Astrocyte of the hippocampus (primary cell): ENCODE measurements around the gene CGRRF1.

Experiments
- DNase-seq: peaks from one replicate; pipeline ENCODE4 v3.0.0; 2011; ENCODE audit warnings: low read depth, low spot score

CGRRF1 gene

DNA sequence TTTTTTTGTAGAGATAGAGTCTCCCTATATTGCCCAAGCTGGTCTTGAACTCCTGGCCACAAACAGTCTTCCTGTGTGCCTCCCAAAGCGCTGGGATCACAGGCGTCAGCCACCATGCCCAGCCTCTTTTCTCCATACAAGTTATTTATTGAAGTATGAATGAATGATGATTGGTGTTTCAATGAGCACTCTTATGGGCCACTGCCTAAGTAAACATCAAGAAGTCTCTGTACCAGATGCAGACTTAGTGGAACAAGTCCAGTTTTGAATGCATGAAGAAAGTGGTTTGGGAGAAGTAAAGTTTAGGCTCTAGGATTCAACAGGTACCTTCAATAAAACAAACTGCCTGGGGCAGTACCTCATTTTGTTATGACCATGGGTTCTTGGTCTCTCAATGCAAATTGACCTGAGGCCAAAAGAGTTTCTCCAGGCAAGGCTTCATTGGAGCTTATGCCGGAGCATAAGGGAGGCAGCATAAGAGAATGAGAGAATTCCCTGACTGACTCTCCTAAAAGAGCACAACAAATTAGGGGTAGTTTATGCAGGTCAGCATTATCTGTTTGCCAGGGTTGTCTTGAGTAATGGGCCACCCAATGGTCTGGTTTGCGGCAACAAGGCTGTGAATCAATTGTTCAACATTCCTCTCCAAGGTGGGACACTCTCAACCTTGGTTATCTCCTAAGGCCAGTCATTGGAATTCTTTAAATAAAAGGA is 19.8 kb upstream of the CGRRF1 start:
- DNase-seq, result no peak

- no peak for DNase-seq
Measured at GRCh38 chr14:54490445-54491175, 19.1 kb upstream of the CGRRF1 start.

GRCh38 chr14:54493293-54493692 is 16.4 kb upstream of the CGRRF1 start:
- DNase-seq, result no peak

DNA sequence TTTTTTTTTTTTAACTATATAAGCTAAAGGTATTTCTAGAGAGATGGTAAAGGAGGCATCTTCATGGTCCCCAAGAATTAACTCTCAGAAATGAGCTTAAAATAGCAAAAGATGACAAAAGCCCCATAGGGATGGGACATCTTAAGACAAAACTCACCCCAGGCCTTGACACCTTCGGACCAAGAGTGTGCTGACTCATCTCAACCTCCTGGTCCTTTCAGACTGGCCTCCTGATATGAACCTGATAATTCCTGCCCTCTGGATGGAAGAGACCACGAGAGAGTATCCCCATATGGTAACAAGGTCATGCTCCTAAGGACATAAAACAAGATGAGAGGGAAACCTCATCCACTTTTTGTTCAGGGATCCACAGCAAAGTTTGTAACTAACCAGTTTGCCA is 12.5 kb upstream of the CGRRF1 start:
- no peak for DNase-seq

DNA sequence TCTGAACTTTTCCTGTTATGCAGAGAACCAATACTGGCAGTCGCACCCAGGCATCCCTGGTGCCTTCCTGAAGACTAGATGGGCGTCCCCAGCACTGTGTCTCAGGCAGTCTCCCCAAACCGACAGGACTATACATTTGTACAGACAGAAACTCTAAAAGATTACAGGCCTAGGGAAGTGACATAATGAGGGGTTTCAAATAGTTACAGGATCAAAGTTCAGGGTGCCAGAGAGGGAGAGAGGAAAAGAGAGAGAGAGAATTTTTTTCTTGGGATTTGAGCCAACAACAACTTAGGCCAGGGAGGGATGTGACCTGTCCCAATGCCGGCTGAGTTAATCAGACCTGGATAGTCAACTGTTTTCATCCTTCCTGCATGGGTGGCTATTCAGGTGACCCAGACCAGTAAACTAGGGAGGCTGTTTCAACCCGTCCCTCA is 11.6 kb upstream of the CGRRF1 start:
- DNase-seq, result no peak

DNA sequence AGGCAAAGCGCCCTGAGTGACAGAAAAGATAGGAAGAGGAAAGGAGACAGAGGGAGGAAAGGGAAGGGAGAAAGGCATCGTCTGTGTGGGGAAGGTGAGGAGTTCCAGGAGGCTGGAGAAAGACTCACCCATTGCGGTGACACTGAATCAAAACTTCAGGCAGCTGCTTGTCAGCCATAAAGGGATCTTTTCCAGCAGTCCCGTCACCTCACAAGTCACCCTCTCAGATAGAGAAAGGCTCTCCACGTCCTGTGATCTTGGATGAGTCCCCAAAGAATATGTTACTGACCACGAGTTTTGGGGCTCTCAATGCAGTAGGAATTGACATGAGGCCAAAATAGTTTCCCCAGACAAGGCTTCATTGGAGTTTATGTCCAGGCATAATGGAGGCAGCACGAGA is 11.1 kb upstream of the CGRRF1 start:
- no peak for DNase-seq

GRCh38 chr14:54500744-54501143 is 9.0 kb upstream of the CGRRF1 start:
- no peak for DNase-seq

GRCh38 chr14:54501480-54501879 is 8.2 kb upstream of the CGRRF1 start:
- no peak for DNase-seq

DNA sequence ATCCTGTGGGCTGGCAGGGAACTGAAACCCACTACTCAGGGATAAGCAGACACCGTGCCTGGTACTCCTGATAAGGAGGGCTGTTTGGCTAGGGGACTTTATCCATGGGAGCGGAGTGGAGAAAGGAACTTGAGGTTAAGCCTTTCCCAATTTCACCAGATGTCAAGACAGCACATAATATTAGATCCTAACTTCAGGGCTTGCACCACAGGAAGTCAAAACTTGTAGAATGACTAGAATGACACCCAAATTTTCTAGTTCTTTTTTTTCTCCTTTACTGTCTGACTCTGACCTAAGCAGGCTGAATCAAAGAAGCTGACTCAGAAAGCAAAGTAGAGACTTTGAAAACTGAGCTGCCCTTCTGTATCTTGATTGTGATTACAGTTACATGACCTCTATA is 7.1 kb upstream of the CGRRF1 start:
- no peak for DNase-seq

- DNase-seq, result peak; percentile 56
Measured at GRCh38 chr14:54503486-54503885, 6.2 kb upstream of the CGRRF1 start.

DNA sequence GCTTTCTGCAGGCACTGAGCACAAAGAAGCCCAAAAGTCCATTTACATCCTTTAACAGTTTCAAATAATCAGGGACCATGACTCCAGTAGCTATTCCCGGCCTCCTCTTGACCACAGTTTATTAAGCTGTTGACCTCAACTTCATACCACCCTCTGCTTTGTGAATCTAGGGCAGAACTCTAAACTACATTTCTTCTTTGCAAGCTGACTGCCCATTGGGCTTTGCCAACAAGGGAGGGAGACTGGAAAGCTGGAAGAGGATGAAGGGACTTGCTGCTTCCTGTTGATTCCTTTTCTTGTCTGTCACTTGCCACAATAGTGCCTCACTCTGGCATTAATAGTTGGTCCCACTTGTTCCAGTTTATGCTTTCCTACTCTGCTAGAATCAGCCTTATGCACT is 2.7 kb downstream of the CGRRF1 start:
- no peak for DNase-seq

- no peak for DNase-seq
Measured at GRCh38 chr14:54515670-54516069, 6.0 kb downstream of the CGRRF1 start.

- DNase-seq, result no peak
Measured at GRCh38 chr14:54516709-54517108, 7.0 kb downstream of the CGRRF1 start.

- no peak for DNase-seq
Measured at GRCh38 chr14:54524410-54524809, 14.7 kb downstream of the CGRRF1 start.

GRCh38 chr14:54528973-54529372 is 19.3 kb downstream of the CGRRF1 start:
- DNase-seq, result no peak

DNA sequence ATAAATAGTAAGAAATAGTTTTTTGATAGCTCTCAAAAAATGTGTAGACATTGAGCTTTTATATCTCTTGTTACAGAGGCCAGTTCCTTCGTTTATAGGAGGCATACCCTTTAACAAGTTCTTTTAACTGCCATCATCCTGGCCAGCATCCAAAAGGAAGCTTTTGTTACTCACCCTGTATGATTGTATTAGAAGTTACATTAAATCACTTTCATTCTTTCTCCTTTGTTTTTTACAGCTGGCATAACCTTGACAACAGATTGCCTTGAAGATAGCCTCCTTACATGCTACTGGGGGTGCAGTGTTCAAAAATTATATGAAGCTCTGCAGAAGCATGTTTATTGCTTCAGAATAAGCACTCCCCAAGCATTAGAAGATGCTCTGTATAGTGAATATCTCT is 20.1 kb downstream of the CGRRF1 start:
- DNase-seq, result peak; percentile 39

GRCh38 chr14:54532111-54533012 is 22.7 kb downstream of the CGRRF1 start:
- DNase-seq, result no peak

DNA sequence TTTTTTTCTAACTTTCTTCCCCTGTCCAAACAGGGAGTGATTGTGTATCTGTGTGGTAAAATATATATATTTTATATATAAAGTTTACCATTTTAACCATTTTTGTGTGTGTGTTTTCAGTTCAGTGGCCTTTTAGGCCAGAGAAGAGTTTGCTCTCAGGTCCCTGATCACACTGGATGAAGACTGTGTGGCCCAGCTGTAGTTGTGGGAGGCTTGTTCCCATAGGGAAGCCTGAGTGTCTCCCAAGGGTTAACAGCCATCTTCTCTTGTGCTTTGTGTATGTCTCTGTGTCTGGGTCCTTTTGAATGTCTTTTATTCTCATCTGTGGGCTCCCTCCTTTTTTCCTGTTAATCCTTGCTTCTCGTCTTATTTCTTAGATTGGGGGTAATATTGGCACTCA is 23.4 kb downstream of the CGRRF1 start:
- DNase-seq, result no peak

DNA sequence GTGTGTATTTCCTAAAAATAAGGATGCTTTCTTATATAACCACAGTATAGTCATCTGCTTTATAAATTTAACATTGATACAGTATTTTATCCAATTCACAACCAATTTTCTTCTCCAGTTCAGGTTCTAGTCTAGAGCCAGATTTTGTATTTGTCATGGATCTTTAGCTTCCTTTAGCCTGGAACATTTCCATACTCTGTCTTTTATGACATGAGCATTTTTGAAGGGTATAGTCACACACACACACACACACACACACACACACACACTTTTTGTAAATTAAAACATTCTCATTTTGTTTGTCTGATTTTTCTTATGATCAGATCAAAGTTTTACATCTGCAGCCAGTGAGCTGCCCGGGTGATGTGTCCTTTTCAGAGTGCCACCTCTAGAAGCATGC is 25.4 kb downstream of the CGRRF1 start:
- no peak for DNase-seq

GRCh38 chr14:54535646-54536045 is 25.9 kb downstream of the CGRRF1 start:
- no peak for DNase-seq

GRCh38 chr14:54537651-54538050 is 27.9 kb downstream of the CGRRF1 start:
- DNase-seq, result no peak

- DNase-seq, result no peak
Measured at GRCh38 chr14:54538055-54538454, 28.3 kb downstream of the CGRRF1 start.
